ENCODE data around the gene NDUFB10. TPM values are rescaled to one million over a fixed set of nuclear protein-coding genes. Genes with fewer than 3 reads are reported as not detected.

The NDUFB10 gene
- total and polyA plus RNA-seq, 3 donors from 2014 or later, result 127 to 211 (median 186) TPM

GRCh38 chr16:1977875-1978268 is 18.5 kb downstream of the NDUFB10 start:
- no peaks in the 10 kb centered on the region for H3K36me3 ChIP-seq (ENCODE audit: low read depth, missing control alignments)

GRCh38 chr16:1978476-1979120 is 19.3 kb downstream of the NDUFB10 start:
- Histone ChIP-seq H3K36me3 (ENCODE audit: low read depth, missing control alignments) (no peaks in the 10 kb centered on the region), H3K27me3 (no peaks in the 10 kb centered on the region), H3K9me3 (no peaks in the 10 kb centered on the region), H3K4me3 (peak overlapping the region; percentile 4 to 49), H3K4me1 (peaks cover 5% of the 10 kb centered on the region), H3K27ac (no peak overlapping the region)
- TF ChIP-seq POLR2A (IDR thresholded peaks at IDR 0.05) (no peak), CTCF (IDR thresholded peaks at IDR 0.05) (no peak)
- 69% methylated on average over 16 to 37 of the region's 37 CpGs for WGBS, 2 donors
- no peak for DNase-seq
- intact Hi-C loops (cut with DNase I; ENCODE audit: low total_unique reads), result no loop called here

More at GRCh38 chr16:1977875-1978268, 18.5 kb downstream of the NDUFB10 start:
- Histone ChIP-seq H3K4me1 (peaks cover 3% of the 10 kb centered on the region), H3K27ac (no peak overlapping the region), H3K27me3 (no peaks in the 10 kb centered on the region), H3K9me3 (no peaks in the 10 kb centered on the region), H3K4me3 (no peak overlapping the region)
- TF ChIP-seq POLR2A (IDR thresholded peaks at IDR 0.05), result no peak
- no peak for TF ChIP-seq CTCF (IDR thresholded peaks at IDR 0.05)
- intact Hi-C loops (cut with DNase I; ENCODE audit: low total_unique reads), result no loop called here
- DNase-seq, result no peak
- 94% methylated on average over 15 of the region's 18 CpGs; no CpG with 5 or more reads in 1 of the 2 donors for WGBS, 2 donors

- 43% methylated on average over 57 of the region's 70 CpGs; no CpG with 5 or more reads in 1 of the 2 donors for WGBS, 2 donors
- peaks cover 5% of the 10 kb centered on the region for H3K4me1 ChIP-seq
- peak; percentile 73 for DNase-seq
- H3K36me3 ChIP-seq (ENCODE audit: low read depth, missing control alignments), result no peaks in the 10 kb centered on the region
- peak overlapping the region; percentile 4 to 49 for H3K4me3 ChIP-seq
- no peaks in the 10 kb centered on the region for H3K9me3 ChIP-seq
- TF ChIP-seq POLR2A (IDR thresholded peaks at IDR 0.05) (no peak), CTCF (IDR thresholded peaks at IDR 0.05) (no peak)
- H3K27ac ChIP-seq, result no peak overlapping the region
- H3K27me3 ChIP-seq, result no peaks in the 10 kb centered on the region
- intact Hi-C loops (cut with DNase I; ENCODE audit: low total_unique reads), result no loop called here
Observed at GRCh38 chr16:1979271-1980029, 20.1 kb downstream of the NDUFB10 start.

GRCh38 chr16:1980030-1980769 is 20.9 kb downstream of the NDUFB10 start:
- H3K27ac ChIP-seq, result no peak overlapping the region
- no peaks in the 10 kb centered on the region for H3K27me3 ChIP-seq
- peaks cover 12% of the 10 kb centered on the region for H3K4me1 ChIP-seq
- no peaks in the 10 kb centered on the region for H3K9me3 ChIP-seq
- 42 to 51% methylated on average over 11 to 53 of the region's 53 CpGs for WGBS, 2 donors
- H3K4me3 ChIP-seq, result peak overlapping the region in 1 of 2 donors; percentile 49
- intact Hi-C loops (cut with DNase I; ENCODE audit: low total_unique reads), result no loop called here
- H3K36me3 ChIP-seq (ENCODE audit: low read depth, missing control alignments), result no peaks in the 10 kb centered on the region
- DNase-seq, result no peak
- TF ChIP-seq CTCF (IDR thresholded peaks at IDR 0.05) (no peak), POLR2A (IDR thresholded peaks at IDR 0.05) (no peak)

All from testis (tissue), 3 donors.